ENCODE results near the gene RNASET2.
"Not testable (repeated sequence)": the region's sequence is repeated elsewhere in the genome, so short reads cannot be mapped to it uniquely, and the experiment has no call there.

GRCh38 chr6:166950892-166951669 lies 5.3 kb downstream of the RNASET2 start:
- not testable (repeated sequence) for TF ChIP-seq EZH2 (IDR thresholded peaks at IDR 0.05); POLR2AphosphoS5 (IDR thresholded peaks at IDR 0.05; ENCODE audit: borderline replicate concordance, low read depth, low read length); FOXP2 (optimal IDR thresholded peaks at IDR 0.05; ENCODE audit: control extremely low read depth, extremely low read length, insufficient read depth)

Data from SK-N-MC (cell line).